ENCODE results near the gene AMOTL1.
"Not testable (repeated sequence)": the region's sequence is repeated elsewhere in the genome, so short reads cannot be mapped to it uniquely, and the experiment has no call there.

AMOTL1 gene

GRCh38 chr11:94888204-94888603 lies 120.0 kb downstream of the AMOTL1 start:
- DNase-seq, result no peak

- DNase-seq, result no peak
These were observed 127.3 kb downstream of the AMOTL1 start for GRCh38 chr11:94895451-94895850.

GRCh38 chr11:94895971-94896370 lies 127.8 kb downstream of the AMOTL1 start:
- no peak for DNase-seq

- peak; percentile 25 for DNase-seq
These were observed 129.2 kb downstream of the AMOTL1 start for GRCh38 chr11:94897330-94897768.

GRCh38 chr11:94907226-94907625 lies 139.1 kb downstream of the AMOTL1 start:
- no peak for DNase-seq

GRCh38 chr11:94909371-94909820 lies 141.2 kb downstream of the AMOTL1 start:
- DNase-seq, result no peak

GRCh38 chr11:94910270-94910669 lies 142.1 kb downstream of the AMOTL1 start:
- DNase-seq, result no peak

- no peak for DNase-seq
These were observed 142.6 kb downstream of the AMOTL1 start for GRCh38 chr11:94910779-94911178.

GRCh38 chr11:94912806-94913205 lies 144.7 kb downstream of the AMOTL1 start:
- no peak for DNase-seq

- DNase-seq, result not testable (repeated sequence)
These were observed 145.7 kb downstream of the AMOTL1 start for GRCh38 chr11:94913718-94914394.

GRCh38 chr11:94920311-94920710 lies 152.2 kb downstream of the AMOTL1 start:
- no peak for DNase-seq

- no peak for DNase-seq
These were observed 154.3 kb downstream of the AMOTL1 start for GRCh38 chr11:94922321-94923003.

- no peak for DNase-seq
These were observed 154.8 kb downstream of the AMOTL1 start for GRCh38 chr11:94923004-94923334.

- DNase-seq, result no peak
These were observed 156.0 kb downstream of the AMOTL1 start for GRCh38 chr11:94924171-94924572.

GRCh38 chr11:94924612-94925011 lies 156.5 kb downstream of the AMOTL1 start:
- DNase-seq, result no peak

- no peak for DNase-seq
These were observed 157.5 kb downstream of the AMOTL1 start for GRCh38 chr11:94925422-94926270.

- DNase-seq, result no peak
These were observed 158.1 kb downstream of the AMOTL1 start for GRCh38 chr11:94926271-94926625.
